Measurements from ENCODE around the gene EIF5B. TPM values are rescaled to one million over a fixed set of nuclear protein-coding genes. Genes with fewer than 3 reads are reported as not detected.

Gene EIF5B
- total RNA-seq, 1 donor from 2014 or later, result 65.6 TPM

- Mint-ChIP-seq H3K27me3 (ENCODE audit: low read depth, unreplicated experiment) (no peaks in the 10 kb centered on the region), H3K4me1 (ENCODE audit: low read depth, unreplicated experiment) (peaks cover 4% of the 10 kb centered on the region), H3K9me3 (ENCODE audit: unreplicated experiment) (no peaks in the 10 kb centered on the region), H3K27ac (ENCODE audit: unreplicated experiment) (no peak overlapping the region), H3K4me3 (ENCODE audit: unreplicated experiment) (no peak overlapping the region), H3K36me3 (ENCODE audit: low read depth, unreplicated experiment) (peaks cover 3% of the 10 kb centered on the region)
- H3K27ac ChIP-seq (ENCODE audit: low read depth, low read length), result no peak overlapping the region
- no peaks in the 10 kb centered on the region for H3K27me3 ChIP-seq (ENCODE audit: insufficient read depth, low read length)
- no peaks in the 10 kb centered on the region for H3K9me3 ChIP-seq (ENCODE audit: insufficient read depth, low read depth, low read length)
- TF ChIP-seq EZH2 (IDR thresholded peaks at IDR 0.05; ENCODE audit: insufficient read depth, low read length) (no peak), CTCF (IDR thresholded peaks at IDR 0.05; ENCODE audit: insufficient read depth, low read depth, low read length) (no peak)
- H2AFZ ChIP-seq (ENCODE audit: low read depth, low read length), result no peak overlapping the region
- H3K79me2 ChIP-seq (ENCODE audit: insufficient read depth, low read length), result no peaks in the 10 kb centered on the region
- peaks cover 14% of the 10 kb centered on the region for H3K36me3 ChIP-seq (ENCODE audit: insufficient read depth, low read length)
- peaks cover 26% of the 10 kb centered on the region for H4K20me1 ChIP-seq (ENCODE audit: insufficient read depth, low read length)
- no peak overlapping the region for H3K4me2 ChIP-seq (ENCODE audit: low read length)
- H3K9ac ChIP-seq (ENCODE audit: low read length), result no peak overlapping the region
- peaks cover 8% of the 10 kb centered on the region for H3K4me1 ChIP-seq (ENCODE audit: insufficient read depth, low read length)
- H3K4me3 ChIP-seq (ENCODE audit: insufficient read depth, low read depth, low read length), result no peak overlapping the region
- DNase-seq (ENCODE audit: low read depth) (no peak), FAIRE-seq (no peak)
Observed at GRCh38 chr2:99431587-99432275, 94.5 kb downstream of the EIF5B start.

GRCh38 chr2:99433340-99433739, 96.2 kb downstream of the EIF5B start:
- Mint-ChIP-seq H3K9me3 (ENCODE audit: unreplicated experiment) (no peaks in the 10 kb centered on the region), H3K27ac (ENCODE audit: unreplicated experiment) (no peak overlapping the region), H3K4me3 (ENCODE audit: unreplicated experiment) (no peak overlapping the region), H3K27me3 (ENCODE audit: low read depth, unreplicated experiment) (no peaks in the 10 kb centered on the region), H3K4me1 (ENCODE audit: low read depth, unreplicated experiment) (peaks cover 4% of the 10 kb centered on the region), H3K36me3 (ENCODE audit: low read depth, unreplicated experiment) (peaks cover 6% of the 10 kb centered on the region)
- H3K27ac ChIP-seq (ENCODE audit: low read depth, low read length), result no peak overlapping the region
- H3K27me3 ChIP-seq (ENCODE audit: insufficient read depth, low read length), result no peaks in the 10 kb centered on the region
- H3K4me3 ChIP-seq (ENCODE audit: insufficient read depth, low read depth, low read length), result no peak overlapping the region
- FAIRE-seq (no peak), DNase-seq (ENCODE audit: low read depth) (no peak)
- no peaks in the 10 kb centered on the region for H3K79me2 ChIP-seq (ENCODE audit: insufficient read depth, low read length)
- H3K4me1 ChIP-seq (ENCODE audit: insufficient read depth, low read length), result peaks cover 8% of the 10 kb centered on the region
- H3K36me3 ChIP-seq (ENCODE audit: insufficient read depth, low read length), result peaks cover 12% of the 10 kb centered on the region
- no peak overlapping the region for H2AFZ ChIP-seq (ENCODE audit: low read depth, low read length)
- H3K9ac ChIP-seq (ENCODE audit: low read length), result no peak overlapping the region
- no peak overlapping the region for H3K4me2 ChIP-seq (ENCODE audit: low read length)
- H4K20me1 ChIP-seq (ENCODE audit: insufficient read depth, low read length), result peaks cover 21% of the 10 kb centered on the region
- TF ChIP-seq CTCF (IDR thresholded peaks at IDR 0.05; ENCODE audit: insufficient read depth, low read depth, low read length) (no peak), EZH2 (IDR thresholded peaks at IDR 0.05; ENCODE audit: insufficient read depth, low read length) (no peak)
- H3K9me3 ChIP-seq (ENCODE audit: insufficient read depth, low read depth, low read length), result no peaks in the 10 kb centered on the region

- peaks cover 14% of the 10 kb centered on the region for H4K20me1 ChIP-seq (ENCODE audit: insufficient read depth, low read length)
- no peaks in the 10 kb centered on the region for H3K4me1 Mint-ChIP-seq (ENCODE audit: low read depth, unreplicated experiment)
- no peak overlapping the region for H2AFZ ChIP-seq (ENCODE audit: low read depth, low read length)
- peaks cover 13% of the 10 kb centered on the region for H3K36me3 ChIP-seq (ENCODE audit: insufficient read depth, low read length)
- FAIRE-seq, result no peak
- no peak for DNase-seq (ENCODE audit: low read depth)
- H3K4me3 ChIP-seq (ENCODE audit: insufficient read depth, low read depth, low read length), result no peak overlapping the region
- H3K9ac ChIP-seq (ENCODE audit: low read length), result no peak overlapping the region
- H3K27ac Mint-ChIP-seq (ENCODE audit: unreplicated experiment), result no peak overlapping the region
- no peaks in the 10 kb centered on the region for H3K4me1 ChIP-seq (ENCODE audit: insufficient read depth, low read length)
- no peaks in the 10 kb centered on the region for H3K27me3 ChIP-seq (ENCODE audit: insufficient read depth, low read length)
- no peaks in the 10 kb centered on the region for H3K27me3 Mint-ChIP-seq (ENCODE audit: low read depth, unreplicated experiment)
- no peak overlapping the region for H3K4me3 Mint-ChIP-seq (ENCODE audit: unreplicated experiment)
- H3K36me3 Mint-ChIP-seq (ENCODE audit: low read depth, unreplicated experiment), result peaks cover 6% of the 10 kb centered on the region
- H3K9me3 Mint-ChIP-seq (ENCODE audit: unreplicated experiment), result no peaks in the 10 kb centered on the region
- H3K9me3 ChIP-seq (ENCODE audit: insufficient read depth, low read depth, low read length), result no peaks in the 10 kb centered on the region
- H3K79me2 ChIP-seq (ENCODE audit: insufficient read depth, low read length), result no peaks in the 10 kb centered on the region
- no peak overlapping the region for H3K4me2 ChIP-seq (ENCODE audit: low read length)
- TF ChIP-seq CTCF (IDR thresholded peaks at IDR 0.05; ENCODE audit: insufficient read depth, low read depth, low read length), result no peak
- no peak for TF ChIP-seq EZH2 (IDR thresholded peaks at IDR 0.05; ENCODE audit: insufficient read depth, low read length)
- no peak overlapping the region for H3K27ac ChIP-seq (ENCODE audit: low read depth, low read length)
Observed at GRCh38 chr2:99436874-99437273, 99.7 kb downstream of the EIF5B start.

Measured in astrocyte (in vitro differentiated cells and primary cell).